Karpas-422 (cell line): ENCODE results near the gene CLCNKB. TPM values are rescaled to one million over a fixed set of nuclear protein-coding genes. Genes with fewer than 3 reads are reported as not detected.

Source experiments
- DNase-seq: peaks from one replicate; pipeline ENCODE4 v3.0.0-alpha.2; 2015
- H2AFZ ChIP-seq: fragments of 200-600 bp; sonication (generic); 2 replicates; pipeline ENCODE4 v1.6.1; 2014; ENCODE audit warnings: antibody characterized with exemption, low read length, mixed read lengths
- H3K27ac ChIP-seq: fragments of 200-600 bp; sonication (generic); 2 replicates; pipeline ENCODE4 v1.5.1; 2014; ENCODE audit warnings: mild to moderate bottlenecking, low read length, moderate library complexity
- H3K27me3 ChIP-seq: fragments of 200-600 bp; sonication (generic); 2 replicates; pipeline ENCODE4 v1.6.1; 2014; ENCODE audit warnings: low read length, mixed read lengths
- H3K36me3 ChIP-seq: fragments of 200-600 bp; sonication (generic); 2 replicates; pipeline ENCODE4 v1.6.1; 2014; ENCODE audit warnings: low read length, mixed read lengths; ENCODE audit not compliant: insufficient read depth
- H3K4me1 ChIP-seq: fragments of 200-600 bp; sonication (generic); 2 replicates; pipeline ENCODE4 v1.6.1; 2014; ENCODE audit warnings: mild to moderate bottlenecking, low read length, mixed read lengths
- H3K4me2 ChIP-seq: fragments of 200-600 bp; sonication (generic); 2 replicates; pipeline ENCODE4 v1.6.1; 2014; ENCODE audit warnings: low read length, low read depth, mild to moderate bottlenecking; ENCODE audit not compliant: poor library complexity, severe bottlenecking
- H3K4me3 ChIP-seq: fragments of 200-600 bp; sonication (generic); 2 replicates; pipeline ENCODE4 v1.5.1; 2014; ENCODE audit warnings: mild to moderate bottlenecking, antibody characterized with exemption, low read length, mixed read lengths
- H3K79me2 ChIP-seq: fragments of 200-600 bp; sonication (generic); 2 replicates; pipeline ENCODE4 v1.6.1; 2014; ENCODE audit warnings: mild to moderate bottlenecking, low read length, mixed read lengths
- H3K9ac ChIP-seq: fragments of 200-600 bp; sonication (generic); 2 replicates; pipeline ENCODE4 v1.6.0; 2014; ENCODE audit warnings: low read length
- H3K9me2 ChIP-seq: fragments of 200-600 bp; sonication (generic), shearing (Covaris generic); replicated peaks from 2 replicates; pipeline ENCODE4 v1.6.0; 2014; ENCODE audit warnings: mild to moderate bottlenecking, low read length, moderate library complexity; ENCODE audit not compliant: insufficient read depth
- H3K9me3 ChIP-seq: fragments of 300-700, 200-600 bp; sonication (generic); 2 replicates; pipeline ENCODE4 v1.6.1; 2014; ENCODE audit warnings: low read length, mixed read lengths
- H4K20me1 ChIP-seq: fragments of 200-600 bp; sonication (generic); 2 replicates; pipeline ENCODE4 v1.6.1; 2014; ENCODE audit warnings: mild to moderate bottlenecking, antibody characterized with exemption, low read length, low read depth; ENCODE audit not compliant: insufficient read depth
- total RNA-seq: library from RNA; depleted of rRNA; stranded (reverse); fragments of >200 nt; shearing (Covaris generic); gene quantifications from 2 replicates; pipeline ENCODE4 v1.2.3, GENCODE V29; 2014; ENCODE audit warnings: low replicate concordance

Gene CLCNKB
- total RNA-seq, 1 experiment from 2014 or later, result not detected

GRCh38 chr1:16076031-16076864 is 32.7 kb downstream of the CLCNKB start:
- H3K79me2 ChIP-seq, result no peaks in the 10 kb centered on the region
- H3K36me3 ChIP-seq, result no peaks in the 10 kb centered on the region
- no peak overlapping the region for H2AFZ ChIP-seq
- no peaks in the 10 kb centered on the region for H3K9me3 ChIP-seq
- no peak overlapping the region for H3K4me2 ChIP-seq
- H3K4me1 ChIP-seq, result peaks cover 10% of the 10 kb centered on the region
- no peak overlapping the region for H3K27ac ChIP-seq
- no peak for DNase-seq
- H3K9me2 ChIP-seq, result no peaks in the 10 kb centered on the region
- no peaks in the 10 kb centered on the region for H4K20me1 ChIP-seq
- H3K9ac ChIP-seq, result no peak overlapping the region
- H3K4me3 ChIP-seq, result no peak overlapping the region
- no peaks in the 10 kb centered on the region for H3K27me3 ChIP-seq

- Histone ChIP-seq H3K9me2 (no peaks in the 10 kb centered on the region), H3K4me3 (no peak overlapping the region), H3K79me2 (no peaks in the 10 kb centered on the region), H3K4me2 (no peak overlapping the region), H3K9ac (no peak overlapping the region), H3K36me3 (no peaks in the 10 kb centered on the region), H3K27me3 (no peaks in the 10 kb centered on the region), H3K27ac (no peak overlapping the region), H4K20me1 (no peaks in the 10 kb centered on the region), H3K9me3 (no peaks in the 10 kb centered on the region), H2AFZ (no peak overlapping the region), H3K4me1 (peaks cover 10% of the 10 kb centered on the region)
- no peak for DNase-seq
Observed at GRCh38 chr1:16076865-16077238, 33.3 kb downstream of the CLCNKB start.

GRCh38 chr1:16077406-16078245 is 34.0 kb downstream of the CLCNKB start:
- Histone ChIP-seq H3K4me2 (no peak overlapping the region), H4K20me1 (no peaks in the 10 kb centered on the region), H3K4me1 (peaks cover 10% of the 10 kb centered on the region), H3K9ac (no peak overlapping the region), H3K27ac (no peak overlapping the region), H3K27me3 (no peaks in the 10 kb centered on the region), H3K79me2 (no peaks in the 10 kb centered on the region), H2AFZ (no peak overlapping the region), H3K9me3 (no peaks in the 10 kb centered on the region), H3K9me2 (no peaks in the 10 kb centered on the region), H3K4me3 (no peak overlapping the region), H3K36me3 (no peaks in the 10 kb centered on the region)
- no peak for DNase-seq

GRCh38 chr1:16078925-16079656 is 35.5 kb downstream of the CLCNKB start:
- Histone ChIP-seq H3K4me3 (no peak overlapping the region), H3K4me2 (peak overlapping the region; percentile 64), H3K9me2 (no peaks in the 10 kb centered on the region), H4K20me1 (no peaks in the 10 kb centered on the region), H3K27ac (no peak overlapping the region), H3K9me3 (no peaks in the 10 kb centered on the region), H3K79me2 (no peaks in the 10 kb centered on the region), H3K27me3 (no peaks in the 10 kb centered on the region), H2AFZ (peak overlapping the region; percentile 97; the same call in 1 of the 2 replicates), H3K9ac (peak overlapping the region; percentile 58), H3K36me3 (no peaks in the 10 kb centered on the region), H3K4me1 (peaks cover 4% of the 10 kb centered on the region)
- peak; percentile 85 for DNase-seq

GRCh38 chr1:16080422-16081150 is 37.0 kb downstream of the CLCNKB start:
- Histone ChIP-seq H3K9me3 (no peaks in the 10 kb centered on the region), H3K9me2 (no peaks in the 10 kb centered on the region), H3K36me3 (no peaks in the 10 kb centered on the region), H3K27me3 (no peaks in the 10 kb centered on the region), H4K20me1 (no peaks in the 10 kb centered on the region), H3K79me2 (no peaks in the 10 kb centered on the region), H3K4me2 (no peak overlapping the region), H3K4me1 (peaks cover 3% of the 10 kb centered on the region; the same call in 1 of the 2 replicates), H2AFZ (no peak overlapping the region), H3K27ac (no peak overlapping the region), H3K9ac (no peak overlapping the region), H3K4me3 (no peak overlapping the region)
- no peak for DNase-seq

- no peak overlapping the region for H3K9ac ChIP-seq
- H2AFZ ChIP-seq, result no peak overlapping the region
- no peak overlapping the region for H3K4me2 ChIP-seq
- no peaks in the 10 kb centered on the region for H3K27me3 ChIP-seq
- peaks cover 3% of the 10 kb centered on the region; the same call in 1 of the 2 replicates for H3K4me1 ChIP-seq
- H3K4me3 ChIP-seq, result no peak overlapping the region
- DNase-seq, result peak; percentile 35
- H3K9me2 ChIP-seq, result no peaks in the 10 kb centered on the region
- no peaks in the 10 kb centered on the region for H3K36me3 ChIP-seq
- H3K27ac ChIP-seq, result no peak overlapping the region
- no peaks in the 10 kb centered on the region for H3K79me2 ChIP-seq
- H3K9me3 ChIP-seq, result no peaks in the 10 kb centered on the region
- H4K20me1 ChIP-seq, result no peaks in the 10 kb centered on the region
Observed at GRCh38 chr1:16081636-16082035, 38.1 kb downstream of the CLCNKB start.

GRCh38 chr1:16082283-16083038 is 38.9 kb downstream of the CLCNKB start:
- H2AFZ ChIP-seq, result no peak overlapping the region
- no peaks in the 10 kb centered on the region for H4K20me1 ChIP-seq
- H3K9ac ChIP-seq, result no peak overlapping the region
- H3K9me3 ChIP-seq, result no peaks in the 10 kb centered on the region
- no peaks in the 10 kb centered on the region for H3K36me3 ChIP-seq
- no peak overlapping the region for H3K4me3 ChIP-seq
- no peak overlapping the region for H3K4me2 ChIP-seq
- H3K4me1 ChIP-seq, result peaks cover 3% of the 10 kb centered on the region; the same call in 1 of the 2 replicates
- H3K79me2 ChIP-seq, result no peaks in the 10 kb centered on the region
- H3K27ac ChIP-seq, result no peak overlapping the region
- H3K9me2 ChIP-seq, result no peaks in the 10 kb centered on the region
- H3K27me3 ChIP-seq, result no peaks in the 10 kb centered on the region
- peak; percentile 87 for DNase-seq
